Stimulated activated CD4-positive, alpha-beta T cell treated with anti-CD3 and anti-CD28 coated beads, Interleukin-4, amount 100 ng/mL, for 1 hour (primary cell): ENCODE data around the gene ITGB8.

Experiments
- DNase-seq: peaks from one replicate; pipeline ENCODE4 v3.0.0-alpha.2; 2020

The ITGB8 gene

GRCh38 chr7:20310963-20311742 lies 19.5 kb upstream of the ITGB8 start:
- DNase-seq = no peak

- no peak for DNase-seq
Measured at GRCh38 chr7:20311743-20312042, 19.0 kb upstream of the ITGB8 start.

- DNase-seq = no peak
Measured at GRCh38 chr7:20312562-20312961, 18.1 kb upstream of the ITGB8 start.

- no peak for DNase-seq
Measured at GRCh38 chr7:20313626-20314025, 17.1 kb upstream of the ITGB8 start.

GRCh38 chr7:20314198-20314597 lies 16.5 kb upstream of the ITGB8 start:
- no peak for DNase-seq

GRCh38 chr7:20316706-20317105 lies 14.0 kb upstream of the ITGB8 start:
- no peak for DNase-seq

GRCh38 chr7:20317413-20317812 lies 13.3 kb upstream of the ITGB8 start:
- DNase-seq = no peak

GRCh38 chr7:20318933-20319332 lies 11.8 kb upstream of the ITGB8 start:
- DNase-seq = no peak

GRCh38 chr7:20320322-20320721 lies 10.4 kb upstream of the ITGB8 start:
- no peak for DNase-seq

- DNase-seq = no peak
Measured at GRCh38 chr7:20320786-20321185, 9.9 kb upstream of the ITGB8 start.

GRCh38 chr7:20323595-20323994 lies 7.1 kb upstream of the ITGB8 start:
- no peak for DNase-seq

- DNase-seq = no peak
Measured at GRCh38 chr7:20326342-20326741, 4.4 kb upstream of the ITGB8 start.

GRCh38 chr7:20327055-20327454 lies 3.6 kb upstream of the ITGB8 start:
- DNase-seq = no peak

- no peak for DNase-seq
Measured at GRCh38 chr7:20328027-20328426, 2.7 kb upstream of the ITGB8 start.

GRCh38 chr7:20328692-20329091 lies 2.0 kb upstream of the ITGB8 start:
- DNase-seq = no peak

- DNase-seq = no peak
Measured at GRCh38 chr7:20329389-20330238, 1.1 kb upstream of the ITGB8 start.

GRCh38 chr7:20330928-20331909 lies 519 bp downstream of the ITGB8 start:
- DNase-seq = peak; percentile 5

GRCh38 chr7:20331910-20332813 lies 1.5 kb downstream of the ITGB8 start:
- no peak for DNase-seq

GRCh38 chr7:20338285-20338684 lies 7.6 kb downstream of the ITGB8 start:
- no peak for DNase-seq

- DNase-seq = no peak
Measured at GRCh38 chr7:20340839-20341238, 10.1 kb downstream of the ITGB8 start.

- DNase-seq = no peak
Measured at GRCh38 chr7:20343205-20343604, 12.5 kb downstream of the ITGB8 start.

- no peak for DNase-seq
Measured at GRCh38 chr7:20343941-20344340, 13.2 kb downstream of the ITGB8 start.
